WTC11 (cell line): ENCODE measurements around the gene MYO7B. TPM values are rescaled to one million over a fixed set of nuclear protein-coding genes. Genes with fewer than 3 reads are reported as not detected.

ENCODE experiments used
- ATAC-seq: fragments of 200-7000 bp; cut with Tn5 transposase; 2 replicates; pipeline ENCODE4 v1.10.0; 2021; ENCODE audit warnings: mild to moderate bottlenecking, moderate library complexity
- CTCF ChIA-PET: fragments of 300-600 bp; sonication (Branson Sonifier 250); formaldehyde crosslinking; loops from one replicate; lab custom pipeline; 2021; ENCODE audit warnings: antibody characterized with exemption; lab: Charles Lee
- POLR2A ChIA-PET: fragments of 350-600 bp; sonication (Branson Sonifier 250); formaldehyde crosslinking; loops from one replicate; lab custom pipeline; 2021; ENCODE audit warnings: antibody characterized with exemption; lab: Charles Lee
- DNase-seq: peaks from one replicate; pipeline ENCODE4 v3.0.0; 2021; ENCODE audit warnings: low spot score
- H3K27ac Mint-ChIP-seq: 2 replicates; pipeline ENCODE4 v1.8.0; 2021; ENCODE audit warnings: mixed read lengths
- H3K27me3 Mint-ChIP-seq: 2 replicates; pipeline ENCODE4 v1.8.0; 2021; ENCODE audit warnings: low read depth, mild to moderate bottlenecking, moderate library complexity, mixed read lengths
- H3K36me3 Mint-ChIP-seq: 2 replicates; pipeline ENCODE4 v1.8.0; 2021; ENCODE audit warnings: mixed read lengths
- H3K4me1 Mint-ChIP-seq: 2 replicates; pipeline ENCODE4 v1.8.0; 2022; ENCODE audit warnings: mixed read lengths
- H3K4me3 Mint-ChIP-seq: 2 replicates; pipeline ENCODE4 v1.8.0; 2021; ENCODE audit warnings: mild to moderate bottlenecking, moderate library complexity, mixed read lengths
- H3K9me3 Mint-ChIP-seq: 2 replicates; pipeline ENCODE4 v1.8.0; 2021; ENCODE audit warnings: mixed read lengths
- CDX4 ChIP-seq: fragments of 250-450 bp; sonication (Bioruptor Pico); IDR thresholded peaks from 2 replicates; pipeline ENCODE4 v1.9.0; 2021; ENCODE audit warnings: moderate library complexity, mild to moderate bottlenecking, inconsistent platforms, borderline replicate concordance
- E2F4 ChIP-seq: sonication (generic); formaldehyde crosslinking; IDR thresholded peaks from 2 replicates; pipeline ENCODE4 v1.8.1; 2022; ENCODE audit warnings: low read depth, mild to moderate bottlenecking, moderate library complexity, missing genetic modification reagents, borderline replicate concordance
- IRF2 ChIP-seq: sonication (generic); formaldehyde crosslinking; IDR thresholded peaks from 2 replicates; pipeline ENCODE4 v1.8.0; 2022; ENCODE audit warnings: low read depth, missing genetic modification reagents, borderline replicate concordance
- NR1H2 ChIP-seq: sonication (generic); formaldehyde crosslinking; IDR thresholded peaks from 2 replicates; pipeline ENCODE4 v1.9.0; 2021; ENCODE audit warnings: mild to moderate bottlenecking, moderate library complexity, missing genetic modification reagents
- PRRX2 ChIP-seq: fragments of 250-450 bp; sonication (Bioruptor Pico); IDR thresholded peaks from 2 replicates; pipeline ENCODE4 v1.8.0; 2021; ENCODE audit warnings: mild to moderate bottlenecking
- SMAD3 ChIP-seq: sonication (generic); formaldehyde crosslinking; IDR thresholded peaks from 2 replicates; pipeline ENCODE4 v1.8.0; 2022; ENCODE audit warnings: missing genetic modification reagents, mild to moderate bottlenecking, borderline replicate concordance
- SMAD4 ChIP-seq: sonication (generic); formaldehyde crosslinking; IDR thresholded peaks from 2 replicates; pipeline ENCODE4 v1.8.0; 2022; ENCODE audit warnings: mild to moderate bottlenecking, missing genetic modification reagents
- TP53 ChIP-seq: sonication (generic); formaldehyde crosslinking; IDR thresholded peaks from 2 replicates; pipeline ENCODE4 v1.8.1; 2023; ENCODE audit warnings: mild to moderate bottlenecking, missing genetic modification reagents
- ZNF219 ChIP-seq: sonication (generic); formaldehyde crosslinking; IDR thresholded peaks from 2 replicates; pipeline ENCODE4 v1.8.0; 2023; ENCODE audit warnings: missing genetic modification reagents, mild to moderate bottlenecking, borderline replicate concordance
- ZNF416 ChIP-seq: fragments of 250-450 bp; sonication (Bioruptor Pico); IDR thresholded peaks from 2 replicates; pipeline ENCODE4 v1.9.0; 2021; ENCODE audit warnings: mild to moderate bottlenecking, inconsistent platforms
- total RNA-seq: library from RNA; stranded (reverse); gene quantifications from 3 replicates; pipeline ENCODE4 v1.2.3, GENCODE V29; 2021
- TF ChIP-seq, protein P1 (sequence below): sonication (generic); formaldehyde crosslinking; IDR thresholded peaks from 2 replicates; pipeline ENCODE4 v1.8.0; 2023; ENCODE audit warnings: mild to moderate bottlenecking, missing genetic modification reagents

Gene MYO7B
- total RNA-seq, 1 experiment from 2014 or later = not detected

DNA sequence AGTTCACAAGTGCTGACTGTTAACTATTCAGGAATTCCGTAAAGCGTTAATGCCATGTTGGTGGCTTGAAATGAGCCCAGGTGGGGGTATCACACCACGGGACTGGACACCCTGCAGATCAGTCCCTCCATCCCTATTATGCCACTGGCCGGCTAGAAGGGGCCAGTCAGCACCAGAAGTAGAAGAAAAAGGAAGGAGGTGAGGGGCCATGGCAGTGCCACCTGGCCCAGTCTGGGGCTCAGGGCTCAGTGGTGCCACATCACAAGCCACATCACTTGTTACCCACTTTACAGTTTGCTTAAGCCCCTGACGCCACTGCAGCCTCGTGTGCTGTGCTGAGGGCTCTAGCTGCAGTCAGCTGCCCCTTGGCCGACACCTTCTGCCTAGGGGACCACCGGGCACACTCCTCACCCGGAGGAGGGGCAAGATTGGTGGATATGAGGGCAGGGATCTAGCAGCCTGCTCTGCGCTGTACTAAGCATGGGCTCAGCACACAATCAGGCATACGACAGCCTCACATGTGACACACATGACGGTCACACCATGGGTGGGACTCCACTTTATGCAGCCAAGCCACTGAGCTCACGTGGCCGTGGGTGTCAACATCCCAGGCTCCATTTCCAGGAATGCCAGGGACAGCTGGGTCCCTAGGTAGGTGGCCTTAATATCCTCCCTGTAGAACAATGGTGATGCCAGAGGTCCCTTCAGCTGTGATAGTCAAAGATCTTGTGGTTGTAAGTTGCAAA, 136.2 kb downstream of the MYO7B start (continued):
- TF ChIP-seq E2F4 (CRISPR knock-in tag) (no peak), SMAD3 (CRISPR knock-in tag) (no peak), NR1H2 (CRISPR knock-in tag) (no peak), CDX4 (no peak), ZNF416 (CRISPR knock-in tag) (no peak), PRRX2 (no peak), ZNF219 (CRISPR knock-in tag) (no peak), SMAD4 (CRISPR knock-in tag) (no peak), IRF2 (CRISPR knock-in tag) (no peak)
- TF ChIP-seq, protein P1, sequence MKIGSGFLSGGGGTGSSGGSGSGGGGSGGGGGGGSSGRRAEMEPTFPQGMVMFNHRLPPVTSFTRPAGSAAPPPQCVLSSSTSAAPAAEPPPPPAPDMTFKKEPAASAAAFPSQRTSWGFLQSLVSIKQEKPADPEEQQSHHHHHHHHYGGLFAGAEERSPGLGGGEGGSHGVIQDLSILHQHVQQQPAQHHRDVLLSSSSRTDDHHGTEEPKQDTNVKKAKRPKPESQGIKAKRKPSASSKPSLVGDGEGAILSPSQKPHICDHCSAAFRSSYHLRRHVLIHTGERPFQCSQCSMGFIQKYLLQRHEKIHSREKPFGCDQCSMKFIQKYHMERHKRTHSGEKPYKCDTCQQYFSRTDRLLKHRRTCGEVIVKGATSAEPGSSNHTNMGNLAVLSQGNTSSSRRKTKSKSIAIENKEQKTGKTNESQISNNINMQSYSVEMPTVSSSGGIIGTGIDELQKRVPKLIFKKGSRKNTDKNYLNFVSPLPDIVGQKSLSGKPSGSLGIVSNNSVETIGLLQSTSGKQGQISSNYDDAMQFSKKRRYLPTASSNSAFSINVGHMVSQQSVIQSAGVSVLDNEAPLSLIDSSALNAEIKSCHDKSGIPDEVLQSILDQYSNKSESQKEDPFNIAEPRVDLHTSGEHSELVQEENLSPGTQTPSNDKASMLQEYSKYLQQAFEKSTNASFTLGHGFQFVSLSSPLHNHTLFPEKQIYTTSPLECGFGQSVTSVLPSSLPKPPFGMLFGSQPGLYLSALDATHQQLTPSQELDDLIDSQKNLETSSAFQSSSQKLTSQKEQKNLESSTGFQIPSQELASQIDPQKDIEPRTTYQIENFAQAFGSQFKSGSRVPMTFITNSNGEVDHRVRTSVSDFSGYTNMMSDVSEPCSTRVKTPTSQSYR = no peak

DNA sequence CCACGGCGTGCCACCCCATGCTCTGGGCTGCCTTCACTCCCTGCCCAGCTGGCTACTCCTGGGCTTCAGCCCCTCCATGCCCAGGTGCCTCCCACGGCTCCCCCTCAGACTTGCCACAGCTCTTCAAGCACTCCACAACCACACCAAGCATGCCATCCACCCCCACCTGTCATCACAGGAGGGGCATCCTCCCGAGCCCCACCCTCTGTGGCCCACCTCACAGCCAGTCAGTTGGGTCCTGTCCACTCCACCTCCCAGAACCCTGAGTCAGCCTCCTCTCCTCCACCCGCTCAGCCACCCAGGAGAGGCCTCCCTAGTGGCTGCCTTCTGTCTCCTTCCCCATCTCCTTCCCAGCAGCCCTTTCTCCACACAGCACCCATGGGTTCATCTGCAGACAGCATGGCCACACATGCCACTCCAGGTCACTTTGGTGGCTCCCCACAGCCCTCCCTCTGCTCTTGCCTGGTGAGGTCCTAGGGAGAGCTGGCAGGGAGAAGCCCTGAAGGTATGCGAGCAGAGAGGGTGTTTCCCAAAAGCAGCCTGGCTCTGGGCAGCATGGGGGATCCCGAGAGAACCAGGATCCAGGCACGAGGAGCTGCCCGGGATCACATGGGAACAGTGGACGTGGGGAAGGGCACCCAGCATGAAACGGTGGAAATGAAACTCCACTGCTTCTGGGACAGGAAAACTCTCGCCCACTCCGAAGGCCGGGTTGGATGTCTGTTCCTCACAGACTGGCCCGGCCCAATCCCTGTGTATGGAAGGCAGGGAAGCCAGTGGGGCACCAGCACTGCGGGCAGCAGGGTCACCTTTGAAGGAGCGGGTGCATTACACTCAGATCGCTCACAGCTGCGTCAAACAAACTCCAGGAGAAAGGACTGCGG, 137.1 kb downstream of the MYO7B start:
- no peak for DNase-seq
- H3K4me1 Mint-ChIP-seq = peaks cover 9% of the 10 kb centered on the region
- ATAC-seq = no peak
- TF ChIP-seq, protein P1 = no peak
- no peak overlapping the region for H3K4me3 Mint-ChIP-seq
- H3K36me3 Mint-ChIP-seq = no peaks in the 10 kb centered on the region
- H3K27ac Mint-ChIP-seq = no peak overlapping the region
- CTCF ChIA-PET = interaction anchor here (5.8 kb wide), 1 partner anchor 81 kb away, joined by 46 read pairs; no protein-coding TSS in a partner anchor
- POLR2A ChIA-PET = no interaction called here
- H3K27me3 Mint-ChIP-seq = peaks cover 50% of the 10 kb centered on the region
- no peaks in the 10 kb centered on the region for H3K9me3 Mint-ChIP-seq

DNA sequence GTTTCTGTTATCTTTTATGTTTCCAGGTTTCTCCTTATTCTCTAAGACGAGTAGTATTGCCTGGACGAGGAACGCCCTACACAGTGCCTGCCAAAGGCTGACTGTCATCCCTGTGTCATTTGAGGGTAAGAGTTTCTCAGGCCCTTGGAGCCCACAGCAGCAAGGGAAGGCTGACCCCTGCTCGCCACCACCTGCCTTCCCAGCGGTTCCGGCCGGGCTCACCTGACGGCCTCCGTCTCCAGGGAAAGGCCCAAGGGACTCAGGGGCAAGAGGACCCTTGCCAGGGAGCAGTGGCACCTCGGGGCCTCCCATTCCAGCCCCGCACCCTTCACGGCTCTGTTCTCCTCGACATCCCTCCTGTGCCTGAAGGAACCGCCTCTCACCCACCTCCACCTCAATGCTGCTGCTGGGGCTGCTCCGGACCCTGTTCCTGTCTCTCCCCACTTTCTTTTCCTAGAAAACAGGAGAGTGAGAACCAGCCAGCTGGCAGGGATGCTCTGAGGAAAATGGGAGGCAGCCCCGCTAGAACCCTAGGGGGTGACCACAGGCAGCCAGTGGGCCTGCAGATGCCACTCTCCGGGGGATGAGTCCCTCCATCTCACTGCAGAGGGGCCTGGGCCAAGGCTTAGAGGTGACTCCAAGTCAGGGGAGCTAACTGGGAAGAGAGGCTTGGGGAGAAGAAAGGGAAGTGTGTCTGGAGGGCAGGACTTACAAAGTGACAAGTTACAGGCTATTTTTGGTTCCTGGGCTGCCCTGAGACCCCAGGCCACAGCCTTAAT, 138.0 kb downstream of the MYO7B start:
- Mint-ChIP-seq H3K27me3 (peaks cover 59% of the 10 kb centered on the region), H3K9me3 (no peaks in the 10 kb centered on the region), H3K4me1 (peaks cover 9% of the 10 kb centered on the region), H3K36me3 (no peaks in the 10 kb centered on the region), H3K4me3 (peak overlapping the region; percentile 77; the same call in 1 of the 2 replicates), H3K27ac (no peak overlapping the region)
- ATAC-seq (no peak), DNase-seq (no peak)
- TF ChIP-seq TP53 (CRISPR knock-in tag) = no peak
- ChIA-PET CTCF (interaction anchor here (0.8 to 5.8 kb wide), 4 partner anchors 11 to 82 kb away, joined by 3 to 46 read pairs (median 8); no protein-coding TSS in a partner anchor), POLR2A (interaction anchor here (1.4 kb wide), 1 partner anchor 31 kb away, joined by 4 read pairs; no protein-coding TSS in a partner anchor)
